Measurements from ENCODE around the gene MACROD2. TPM values are rescaled to one million over a fixed set of nuclear protein-coding genes. Genes with fewer than 3 reads are reported as not detected.

Gene MACROD2
- total RNA-seq, 1 donor from 2014 or later: 60.4 TPM

DNA sequence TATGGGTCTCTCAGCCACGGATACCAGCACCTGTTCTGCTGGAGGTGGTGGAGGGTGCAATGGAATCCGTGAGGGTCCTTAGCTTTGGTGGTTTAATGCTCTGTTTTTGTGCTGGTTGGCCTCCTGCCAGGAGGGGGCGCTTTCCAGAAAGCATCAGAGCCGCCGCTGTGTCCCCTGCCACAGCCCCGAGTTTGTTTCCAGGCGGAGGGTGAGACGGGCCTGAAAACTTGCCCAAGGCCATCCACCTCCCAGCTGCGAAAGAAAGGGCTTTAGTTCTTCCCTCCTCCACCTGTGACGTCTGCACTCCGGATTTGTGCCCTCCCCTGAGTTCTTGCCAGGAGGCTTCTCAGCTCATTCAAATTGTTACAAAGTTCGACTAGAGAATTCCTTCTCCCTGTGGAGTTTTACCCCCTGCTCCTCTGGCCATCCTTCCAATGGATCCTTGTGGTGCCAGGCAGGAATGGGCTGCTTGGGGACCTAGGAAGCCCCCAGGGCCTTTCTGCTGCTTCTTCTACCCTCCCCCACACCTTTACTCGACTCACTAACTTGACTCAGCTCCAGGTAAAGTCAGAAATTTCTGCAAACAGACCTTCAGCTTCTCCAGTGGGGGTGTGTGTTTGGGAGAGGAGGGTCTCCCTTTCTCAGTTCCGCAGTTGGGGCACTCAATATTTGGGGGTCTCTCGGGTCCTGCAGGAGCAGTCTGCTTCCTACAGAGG lies 1704.3 kb downstream of the MACROD2 start:
- DNase-seq: no peak

DNA sequence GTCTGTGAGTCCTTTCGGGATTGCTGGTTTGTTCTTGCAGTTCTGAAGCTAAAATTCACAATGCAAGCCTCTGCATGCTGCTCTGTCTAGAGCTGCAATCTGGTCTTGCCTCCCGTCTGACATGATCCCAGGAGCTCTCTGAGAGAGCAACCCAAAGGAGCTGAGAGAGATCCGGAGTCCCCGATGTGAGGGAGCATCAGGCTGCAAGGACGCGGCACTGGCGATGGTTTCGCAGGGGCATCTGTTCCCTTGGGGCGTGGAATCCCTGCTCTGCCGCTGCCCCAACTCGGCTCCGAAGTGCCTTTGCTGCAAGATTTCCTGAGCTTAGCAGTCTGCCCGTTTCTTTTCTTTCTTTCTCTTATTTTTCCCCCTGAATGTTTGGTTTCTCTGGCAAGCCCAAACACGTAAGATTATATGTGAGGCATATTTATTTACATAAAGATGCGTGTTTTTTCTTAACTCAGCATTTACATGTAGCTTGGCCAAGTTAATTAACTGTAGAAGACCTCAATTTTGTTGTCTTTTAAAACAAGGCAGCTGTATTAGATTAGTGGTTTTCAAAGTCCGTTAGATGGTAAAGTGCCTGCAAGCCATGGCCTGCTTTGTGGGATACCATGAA lies 1704.9 kb downstream of the MACROD2 start:
- DNase-seq: no peak

DNA sequence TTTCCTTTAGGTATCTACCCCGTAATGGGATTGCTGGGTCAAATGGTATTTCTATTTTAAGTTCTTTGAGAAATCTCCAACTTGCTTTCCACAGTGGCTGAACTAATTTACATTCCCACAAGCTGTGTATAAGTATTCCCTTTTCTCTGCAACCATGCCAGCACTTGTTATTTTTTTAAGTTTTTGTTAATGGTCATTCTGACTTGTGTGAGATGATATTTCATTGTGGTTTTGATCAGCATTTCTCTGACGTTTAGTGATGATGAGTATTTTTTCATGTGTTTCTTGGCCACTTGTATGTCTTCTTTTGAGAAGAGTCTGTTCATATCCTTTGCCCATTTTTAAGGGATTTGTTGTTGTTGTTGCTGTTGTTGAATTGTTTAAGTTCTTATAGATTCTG lies 1706.8 kb downstream of the MACROD2 start:
- DNase-seq: no peak

DNA sequence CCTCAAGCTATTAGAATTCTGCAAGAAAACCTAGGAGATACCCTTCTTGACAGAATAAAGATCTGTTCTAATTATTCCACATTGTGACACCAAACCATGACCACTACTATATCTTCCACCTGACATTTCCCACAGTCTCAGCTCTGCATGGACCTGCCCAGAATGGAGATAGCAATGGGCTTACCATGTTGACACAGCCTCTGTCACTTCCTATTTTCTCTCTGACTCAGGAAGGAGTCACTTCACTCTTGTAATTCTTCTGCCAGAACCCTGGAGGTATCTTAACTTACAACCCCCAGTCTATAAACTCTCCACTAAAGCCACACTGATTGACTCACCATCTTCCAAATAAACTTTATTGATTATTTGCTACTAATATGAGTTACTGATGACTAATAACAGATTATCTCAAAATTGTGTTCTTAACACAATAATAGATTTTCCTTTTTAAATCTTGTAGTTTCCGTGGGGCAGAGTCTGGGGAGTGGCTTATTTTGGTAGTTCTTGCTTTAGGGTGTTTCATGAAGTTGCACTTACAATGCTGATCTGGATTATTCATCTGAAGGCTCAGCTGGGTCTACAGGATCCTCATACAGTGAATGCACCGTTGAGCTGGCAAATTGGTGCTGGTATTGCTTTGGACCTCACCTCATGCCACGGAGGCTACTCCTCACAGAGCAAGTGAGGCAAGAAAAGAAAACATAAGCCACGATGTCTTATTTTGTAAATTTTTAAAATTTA lies 1708.0 kb downstream of the MACROD2 start:
- DNase-seq: no peak

DNA sequence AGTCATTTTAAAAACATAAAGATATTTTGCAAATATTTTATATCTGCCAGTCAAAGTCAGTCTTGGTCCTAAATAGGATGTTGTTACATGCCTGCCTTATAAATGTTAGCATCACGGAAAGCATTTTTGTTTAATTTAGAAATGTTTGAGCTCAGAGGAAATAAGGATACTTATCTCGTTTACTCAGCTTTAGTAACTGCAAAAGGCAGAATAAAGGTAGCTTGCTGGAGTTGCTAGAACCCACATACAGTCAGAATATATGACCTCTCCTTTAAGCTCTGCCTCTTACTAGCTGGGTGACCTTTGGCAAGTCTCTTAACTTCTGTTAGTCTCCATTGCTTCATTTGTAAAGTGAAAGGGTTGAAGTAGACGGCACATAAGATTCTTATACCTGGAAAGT lies 1710.7 kb downstream of the MACROD2 start:
- no peak for DNase-seq

DNA sequence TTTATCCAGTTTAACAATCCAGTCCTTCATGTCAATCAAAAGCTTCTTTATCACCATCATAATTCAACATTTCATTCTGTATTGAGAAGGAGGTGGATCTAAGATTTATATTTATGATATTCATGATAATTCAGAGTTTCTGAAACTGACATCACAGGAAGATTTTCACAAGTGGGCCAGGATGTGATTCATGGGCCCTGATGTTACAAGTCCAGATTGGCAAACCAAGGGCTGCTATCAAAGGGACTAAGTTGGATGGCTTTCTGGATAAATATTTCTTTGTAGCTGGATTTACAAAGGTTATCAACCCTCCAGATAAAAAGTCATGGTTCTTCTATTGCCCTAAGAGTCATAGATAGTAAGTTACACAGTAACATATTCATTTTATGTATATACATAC lies 1711.4 kb downstream of the MACROD2 start:
- DNase-seq: no peak

DNA sequence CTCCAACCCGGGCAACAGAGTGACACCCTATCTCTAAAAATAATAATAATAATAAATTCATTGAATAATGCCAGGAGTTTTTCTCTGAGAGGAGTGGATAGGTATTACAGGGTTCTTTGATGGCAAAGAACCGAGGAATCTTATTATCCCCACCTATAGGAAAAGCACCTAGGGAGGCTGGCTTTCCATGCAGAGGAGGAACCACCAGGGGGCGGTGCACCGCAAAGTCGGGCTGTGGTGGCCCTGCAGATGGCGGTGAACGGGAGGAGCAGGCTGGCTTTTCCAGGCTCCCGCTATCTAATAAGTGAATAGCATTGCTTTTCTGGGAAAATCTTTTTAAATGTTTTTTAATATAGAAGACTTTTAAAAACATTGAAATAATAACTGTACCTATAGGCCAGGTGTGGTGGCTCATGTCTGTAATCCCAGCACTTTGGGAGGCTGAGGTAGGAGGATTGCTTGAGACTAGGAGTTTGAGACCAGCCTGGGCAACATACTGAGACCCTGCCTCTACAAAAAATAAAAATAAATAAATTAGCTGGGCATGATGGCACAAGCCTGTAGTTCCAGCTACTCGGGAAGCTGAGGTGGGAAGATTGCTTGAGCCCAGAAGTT lies 1713.8 kb downstream of the MACROD2 start:
- DNase-seq: no peak

DNA sequence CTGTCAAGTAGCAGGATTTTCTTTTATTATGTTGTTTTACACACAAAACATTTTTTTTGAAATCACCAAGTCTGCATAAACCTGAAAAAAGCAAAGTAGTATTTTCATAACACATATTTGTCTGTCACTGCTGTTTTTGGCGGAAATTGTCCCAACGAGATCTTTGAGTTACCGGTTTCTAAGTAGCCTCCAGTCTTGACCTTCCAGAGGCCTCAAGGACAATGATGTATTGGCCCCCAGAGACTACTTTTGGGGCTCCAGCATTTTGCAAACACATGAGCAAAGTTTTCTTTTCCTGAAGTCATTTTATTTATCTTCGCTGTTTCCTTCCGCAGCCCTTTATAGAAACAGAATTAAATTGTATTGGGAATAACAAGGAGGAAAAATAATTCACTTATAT lies 1715.3 kb downstream of the MACROD2 start:
- DNase-seq: no peak

DNA sequence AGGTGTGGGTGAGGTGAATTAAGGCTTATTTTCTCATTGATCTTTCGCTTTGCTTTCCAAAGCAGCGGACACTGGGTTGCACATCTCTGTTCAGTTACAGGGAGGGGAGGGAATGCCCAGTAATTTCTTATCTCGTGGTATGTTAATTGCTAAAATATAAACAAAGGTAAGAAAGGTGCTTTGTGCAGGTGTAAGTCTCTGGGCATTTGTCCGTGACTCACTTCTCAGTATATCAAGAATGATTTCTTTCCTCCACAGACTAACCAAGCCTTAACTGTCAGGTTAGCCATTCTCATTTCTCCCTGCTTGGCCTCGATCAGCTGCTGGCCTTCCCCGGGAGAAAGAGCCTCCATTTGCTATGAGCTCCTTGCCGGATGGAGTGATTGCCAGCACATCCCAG lies 1715.9 kb downstream of the MACROD2 start:
- no peak for DNase-seq

DNA sequence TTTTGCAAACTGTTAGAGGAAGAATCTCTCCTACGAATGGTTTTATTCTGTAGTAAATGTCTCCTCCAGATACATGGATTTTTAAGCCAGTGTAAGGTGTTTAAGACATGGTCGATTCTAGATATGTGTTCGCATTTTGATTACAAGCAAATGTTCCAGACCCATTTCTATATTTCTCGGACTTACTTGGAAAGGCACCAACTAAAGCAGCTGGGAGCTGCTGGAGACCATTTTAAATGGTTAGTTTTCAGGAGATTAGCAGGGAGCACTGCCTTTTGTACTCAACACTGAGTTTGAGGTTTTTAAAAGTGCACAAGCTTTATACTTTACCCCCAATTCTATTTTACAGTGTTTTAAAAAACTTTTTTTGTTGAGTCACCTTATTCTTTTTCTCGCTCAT lies 1720.9 kb downstream of the MACROD2 start:
- DNase-seq: no peak

DNA sequence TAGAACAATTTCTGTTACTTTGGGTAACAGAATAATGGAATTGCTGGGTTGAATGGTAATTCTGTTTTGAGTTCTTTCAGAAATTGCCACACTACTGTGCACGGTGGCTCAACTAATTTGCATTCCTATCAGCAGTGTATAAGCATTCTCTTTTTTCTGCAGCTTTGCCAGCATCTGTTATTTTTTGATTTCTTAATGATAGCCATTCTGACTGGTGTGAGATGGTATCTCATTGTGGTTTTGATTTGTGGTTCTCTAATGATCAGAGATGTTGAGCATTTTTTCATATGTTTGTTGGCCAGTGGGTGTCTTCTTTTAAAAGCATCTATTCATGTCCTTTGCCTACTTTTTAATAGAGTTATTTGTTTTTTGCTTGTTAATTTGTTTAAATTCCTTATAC lies 1731.1 kb downstream of the MACROD2 start:
- no peak for DNase-seq

DNA sequence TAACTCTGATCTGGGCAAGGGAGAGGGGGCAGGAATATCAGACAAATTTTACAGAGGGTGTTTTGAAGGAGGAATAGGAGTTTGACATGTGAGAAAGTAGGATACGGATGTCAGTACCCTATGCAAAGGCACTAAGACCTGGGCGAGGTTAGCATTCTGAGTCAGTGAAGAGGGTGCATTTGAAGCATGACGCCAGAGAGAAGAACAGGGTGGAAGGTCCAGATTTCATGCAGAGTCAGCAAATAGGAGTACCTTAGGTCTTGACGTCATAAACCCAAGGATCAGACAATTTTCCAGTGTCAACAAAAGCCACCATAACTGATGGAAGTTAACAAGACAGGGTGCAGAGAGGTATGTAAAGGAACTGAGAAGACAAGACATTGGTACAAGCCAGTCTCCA lies 1738.7 kb downstream of the MACROD2 start:
- no peak for DNase-seq

DNA sequence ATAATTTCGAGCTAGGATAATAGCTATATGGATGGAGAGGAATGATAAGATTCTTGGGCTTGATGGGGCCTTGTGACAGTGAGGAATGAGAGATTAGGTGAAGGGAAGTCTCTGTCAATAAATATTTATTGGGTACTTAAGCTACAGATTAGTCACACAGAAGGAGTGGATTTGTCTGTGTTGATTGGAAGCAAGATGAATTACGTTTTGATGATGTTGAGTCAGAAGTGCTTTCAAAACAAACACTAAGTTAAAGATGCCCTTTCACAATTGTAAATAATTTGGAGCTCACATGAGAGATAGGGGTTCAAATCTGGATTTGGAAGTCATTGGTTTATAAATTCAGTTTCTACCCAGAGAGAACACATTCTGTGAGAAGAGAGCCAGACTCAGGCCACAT lies 1743.7 kb downstream of the MACROD2 start:
- DNase-seq: no peak

DNA sequence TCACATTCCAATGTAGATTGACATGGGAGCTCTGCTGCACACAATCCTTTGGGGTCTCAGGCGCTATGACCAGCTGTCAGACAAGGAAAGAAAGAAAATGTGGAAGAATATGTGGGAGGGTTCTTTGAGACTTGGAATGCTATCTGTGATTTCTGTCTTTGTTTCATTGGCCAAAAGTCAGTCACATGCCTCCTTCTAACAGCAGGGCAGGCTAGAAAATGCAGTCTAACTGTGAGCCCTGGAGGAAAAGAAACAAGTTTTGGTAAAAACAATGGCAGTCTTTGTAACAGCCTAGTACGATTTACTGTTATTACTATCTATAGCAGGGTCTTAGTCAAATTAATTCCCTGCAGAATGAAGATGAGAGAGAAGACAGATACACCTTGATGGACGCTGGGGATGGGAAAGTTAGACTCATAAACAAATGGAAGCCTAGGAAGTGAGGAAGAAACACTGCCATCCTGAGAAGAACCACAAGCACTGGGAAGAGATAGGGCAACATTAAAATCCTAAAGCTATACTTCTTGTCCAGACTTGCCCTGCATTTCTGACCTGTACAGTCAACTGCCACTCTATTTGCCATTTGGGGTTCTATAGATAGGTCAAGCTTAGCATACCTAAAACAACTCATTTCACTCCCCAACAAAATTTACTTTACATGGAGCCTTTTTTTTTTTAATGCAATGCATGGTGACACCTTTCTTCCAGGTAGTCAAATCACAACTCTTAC lies 1744.9 kb downstream of the MACROD2 start:
- DNase-seq: no peak

DNA sequence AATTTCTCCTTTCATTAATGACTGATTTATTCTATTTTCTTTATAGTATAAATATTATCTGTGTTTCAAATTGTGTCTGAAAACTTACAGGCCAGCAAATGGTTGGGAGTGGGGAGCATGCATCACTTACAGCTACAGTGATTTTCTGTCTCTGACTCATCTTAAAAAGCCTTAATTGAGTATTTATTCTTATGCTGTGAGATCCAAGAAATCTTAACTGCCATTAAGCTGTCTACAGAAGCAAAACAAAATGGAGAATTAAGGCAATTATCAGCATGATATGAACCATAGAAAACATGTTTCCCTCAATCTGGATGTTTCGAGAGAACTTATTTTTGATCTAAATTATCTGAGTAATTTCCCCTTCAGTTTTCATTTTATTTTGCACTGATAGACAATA lies 1746.8 kb downstream of the MACROD2 start:
- no peak for DNase-seq

DNA sequence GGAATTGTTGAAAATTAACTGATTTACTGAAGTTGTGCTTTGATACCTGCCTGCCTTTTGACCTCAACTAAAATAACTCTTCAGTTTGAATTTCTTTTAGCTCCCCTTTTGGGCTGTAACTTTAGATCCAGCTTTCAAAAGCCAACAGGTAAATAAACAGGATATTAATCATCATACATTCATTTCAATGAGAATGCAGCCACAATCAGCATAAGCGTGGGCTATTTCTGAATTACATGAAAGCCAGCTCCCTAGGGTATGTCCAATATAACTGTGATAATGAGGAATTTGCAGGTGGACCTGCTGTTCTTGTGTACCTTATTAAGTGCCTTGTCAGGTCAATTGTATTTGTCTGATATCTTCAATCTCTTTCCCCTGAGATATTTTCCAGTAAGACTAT lies 1747.3 kb downstream of the MACROD2 start:
- no peak for DNase-seq

DNA sequence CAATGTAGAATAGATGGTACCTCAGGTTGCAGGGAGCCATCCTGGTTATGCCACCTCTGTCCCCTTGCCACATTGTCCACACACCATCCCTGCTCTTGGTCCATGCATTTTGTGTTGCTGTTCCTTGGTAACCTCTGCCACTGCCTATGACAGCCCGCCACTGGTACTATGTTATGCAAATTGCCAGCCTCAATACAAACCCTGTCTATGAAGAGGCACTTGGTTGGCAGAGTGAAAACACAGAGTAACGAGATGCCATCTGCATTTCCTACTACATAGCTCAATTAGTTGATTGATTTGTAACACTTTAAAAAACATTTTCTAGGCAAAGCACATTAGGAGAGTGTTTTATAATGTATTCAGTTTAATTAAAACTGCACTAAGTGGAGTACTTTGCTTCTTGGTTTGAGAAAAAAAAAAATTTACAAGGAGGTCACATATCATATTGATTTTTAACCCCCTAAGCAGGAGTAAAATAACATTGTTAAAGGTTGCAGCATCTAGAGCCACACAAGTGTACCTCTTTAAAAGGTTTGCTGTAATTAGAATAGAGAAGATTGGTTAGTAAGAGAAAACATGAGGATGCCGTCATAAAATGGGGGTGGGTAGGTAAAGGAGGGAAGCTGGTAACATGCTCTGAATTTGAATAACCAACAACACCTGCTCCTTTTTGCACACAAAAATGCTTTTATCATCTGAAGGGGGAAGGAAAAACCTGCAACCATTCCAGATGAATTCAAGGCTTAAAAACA lies 1760.9 kb downstream of the MACROD2 start:
- no peak for DNase-seq

DNA sequence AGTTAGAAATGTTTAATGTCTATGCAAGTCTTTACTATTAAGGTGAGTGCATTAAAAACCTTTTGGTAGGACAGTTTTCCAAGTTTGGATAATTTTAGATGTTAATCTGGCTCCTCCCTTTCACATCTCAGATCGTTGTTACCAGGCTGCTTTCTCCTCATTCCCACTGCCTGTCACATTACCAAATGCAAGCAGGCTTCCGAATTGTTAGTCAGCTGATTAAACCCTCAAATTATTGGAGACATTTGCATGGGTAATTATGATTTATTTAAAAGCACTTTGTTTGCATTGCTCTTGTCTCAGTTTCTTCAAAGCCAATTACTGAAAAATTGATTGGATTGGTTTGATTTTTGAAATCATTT lies 1761.4 kb downstream of the MACROD2 start:
- no peak for DNase-seq

DNA sequence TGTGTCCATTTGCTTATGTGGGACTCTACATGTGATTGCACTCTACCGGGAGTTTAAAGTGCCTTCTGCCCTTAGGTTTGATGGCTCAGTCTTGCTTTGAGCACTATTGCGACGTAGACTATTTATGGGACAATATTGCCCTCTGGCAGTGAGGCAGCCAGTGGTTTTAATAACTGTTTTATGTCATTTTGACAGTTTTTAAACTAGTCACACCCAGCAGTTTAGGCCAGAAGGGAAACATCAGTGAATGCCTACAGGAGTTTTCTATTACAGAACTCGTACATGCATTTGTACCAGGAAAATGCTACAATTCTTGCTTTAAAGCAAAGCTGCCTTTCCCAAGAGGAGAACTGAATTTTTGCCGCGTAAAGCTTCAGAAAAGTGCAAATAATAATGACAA lies 1764.3 kb downstream of the MACROD2 start:
- no peak for DNase-seq

DNA sequence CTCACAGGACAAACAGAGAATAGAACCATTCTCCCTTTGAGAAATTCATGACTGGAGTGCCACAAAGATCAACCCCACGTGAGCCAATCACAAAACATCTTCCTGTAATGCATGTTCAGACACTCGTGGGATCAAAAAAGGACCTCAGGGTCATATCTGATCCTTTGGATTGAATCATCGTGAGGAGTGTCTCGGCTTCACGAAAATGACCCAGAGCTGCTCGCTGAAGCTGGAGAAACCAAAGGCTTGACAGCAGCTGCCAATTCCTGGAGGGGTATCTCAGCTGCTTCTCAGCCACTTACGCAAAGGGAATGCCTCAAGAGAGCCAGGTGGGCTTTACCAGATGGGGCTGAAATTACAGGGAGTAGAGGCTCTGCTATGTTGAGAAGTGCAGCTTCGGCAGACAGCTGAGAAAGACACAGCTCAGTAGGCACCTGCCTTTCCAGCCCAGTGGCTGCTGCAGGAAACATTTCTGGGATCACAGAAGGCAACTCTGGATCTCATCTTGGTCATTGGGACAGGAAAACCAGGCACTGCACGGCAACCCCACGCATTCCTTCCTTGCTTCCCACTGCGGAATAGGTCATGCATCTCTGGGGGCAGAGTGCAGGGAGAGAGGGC lies 1764.8 kb downstream of the MACROD2 start:
- DNase-seq: no peak

DNA sequence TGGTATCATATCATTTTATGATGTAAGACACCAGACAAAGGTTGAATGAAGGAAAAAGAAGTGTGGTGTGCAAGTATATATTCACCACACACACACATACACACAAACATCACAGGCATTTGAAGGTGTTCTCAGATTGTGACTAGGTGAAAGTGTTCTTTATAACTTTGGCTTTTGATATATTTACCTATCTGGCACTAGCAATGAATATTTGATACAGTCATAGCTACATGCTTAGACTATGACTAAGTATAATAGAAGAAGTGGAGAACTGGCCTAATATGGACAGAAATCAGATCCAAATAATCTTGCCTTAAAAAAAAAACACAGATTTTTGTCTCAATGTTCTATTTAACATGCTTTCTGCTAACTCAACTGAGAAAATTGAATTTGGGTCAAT lies 1768.0 kb downstream of the MACROD2 start:
- no peak for DNase-seq

All from occipital lobe (tissue), 2 donors.